HG03460 (cell line): ENCODE results near the gene TXNL4B.

Experiments
- ATAC-seq: cut with Tn5 transposase; IDR thresholded peaks from one replicate; pipeline ENCODE4 v1.9.1; 2021; ENCODE audit not compliant: unreplicated experiment

TXNL4B gene

DNA sequence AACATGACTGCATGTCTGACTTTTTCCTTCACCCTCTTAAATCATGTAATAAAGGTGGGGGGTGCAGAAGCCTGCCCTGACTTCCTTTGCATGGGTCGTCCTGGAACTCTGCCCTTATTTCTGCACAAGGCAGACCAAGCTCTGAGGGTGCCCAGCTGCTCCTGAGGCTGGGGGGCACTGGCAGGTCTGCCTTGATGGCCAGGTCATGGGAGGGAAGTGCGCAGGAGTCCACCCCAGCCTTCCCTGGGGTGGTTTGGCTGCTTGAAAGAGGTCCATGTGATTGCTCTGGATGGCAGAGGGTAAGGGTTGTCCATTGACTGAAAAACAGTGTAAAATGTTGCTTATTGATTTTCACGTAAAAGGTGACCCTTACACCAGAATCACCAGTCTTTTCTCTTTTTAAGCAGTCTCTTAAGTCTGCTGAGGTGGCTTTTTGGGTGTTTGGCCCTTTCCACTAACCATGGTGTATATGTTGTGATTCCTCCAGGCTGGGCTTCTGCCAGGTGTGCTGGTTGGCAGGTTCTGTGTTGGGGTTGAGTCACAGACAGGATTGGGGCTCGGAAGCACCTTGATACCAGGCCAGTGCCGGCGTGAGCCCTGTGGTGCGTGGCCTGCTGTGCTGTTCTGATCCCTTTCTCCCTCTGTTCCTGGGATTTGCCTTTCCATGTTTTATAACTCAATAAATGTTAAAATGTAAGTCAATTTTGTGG lies 19.6 kb upstream of the TXNL4B start:
- no peak for ATAC-seq

DNA sequence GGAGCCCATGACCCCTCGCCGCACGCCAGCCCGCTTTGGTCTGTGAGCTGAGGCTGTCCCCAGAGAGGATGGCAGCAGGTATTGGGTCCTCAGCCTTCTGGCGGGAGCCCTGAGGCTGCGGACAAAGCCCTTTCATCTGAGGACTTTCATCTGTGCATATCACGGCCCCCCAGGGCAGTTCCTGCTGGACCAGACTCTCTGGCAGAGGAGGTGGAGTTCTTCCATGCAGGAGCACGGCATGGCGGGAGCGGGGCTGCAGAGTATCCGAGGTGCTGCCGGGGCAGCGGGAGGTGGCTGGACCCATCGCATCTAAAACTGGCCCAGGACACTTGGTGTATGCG lies 19.0 kb upstream of the TXNL4B start:
- no peak for ATAC-seq

DNA sequence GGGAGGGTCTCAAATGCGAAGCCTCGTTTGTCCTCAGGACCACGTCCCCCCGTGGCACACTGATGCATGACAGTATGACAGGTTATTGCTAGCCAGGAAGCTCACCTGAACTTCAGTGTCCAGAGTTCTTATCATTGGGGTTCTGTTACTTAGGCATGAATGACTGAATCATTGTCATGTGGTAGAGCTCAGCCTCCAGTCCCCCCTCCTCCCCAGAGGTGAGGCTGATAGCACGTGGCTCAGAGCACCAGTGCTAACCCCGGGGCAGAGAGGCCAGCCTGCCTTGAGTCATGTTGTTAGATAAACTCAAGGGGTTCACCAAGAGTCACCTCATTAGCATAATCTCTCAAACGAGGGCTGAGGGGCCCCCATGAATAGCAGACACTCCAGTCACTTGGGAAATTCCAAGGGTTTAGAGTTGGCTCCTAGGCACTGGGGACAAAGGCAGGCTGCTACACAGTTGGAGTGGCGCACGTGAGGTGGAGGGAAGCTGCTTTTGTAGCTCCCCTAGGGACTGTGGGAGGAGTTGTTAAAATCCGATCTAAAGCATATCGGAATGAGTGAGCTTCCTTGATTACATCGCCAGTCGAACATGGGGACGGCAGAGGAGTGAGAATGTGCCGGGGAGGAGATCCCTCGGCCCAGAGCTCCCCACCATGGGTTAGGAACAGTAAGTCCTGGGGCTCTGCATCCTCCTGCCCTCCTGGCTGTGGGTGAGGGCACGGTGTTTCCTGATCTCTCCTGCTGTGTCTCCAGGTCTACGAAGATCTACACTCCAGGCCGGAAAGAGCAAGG lies 18.4 kb upstream of the TXNL4B start:
- ATAC-seq: no peak

DNA sequence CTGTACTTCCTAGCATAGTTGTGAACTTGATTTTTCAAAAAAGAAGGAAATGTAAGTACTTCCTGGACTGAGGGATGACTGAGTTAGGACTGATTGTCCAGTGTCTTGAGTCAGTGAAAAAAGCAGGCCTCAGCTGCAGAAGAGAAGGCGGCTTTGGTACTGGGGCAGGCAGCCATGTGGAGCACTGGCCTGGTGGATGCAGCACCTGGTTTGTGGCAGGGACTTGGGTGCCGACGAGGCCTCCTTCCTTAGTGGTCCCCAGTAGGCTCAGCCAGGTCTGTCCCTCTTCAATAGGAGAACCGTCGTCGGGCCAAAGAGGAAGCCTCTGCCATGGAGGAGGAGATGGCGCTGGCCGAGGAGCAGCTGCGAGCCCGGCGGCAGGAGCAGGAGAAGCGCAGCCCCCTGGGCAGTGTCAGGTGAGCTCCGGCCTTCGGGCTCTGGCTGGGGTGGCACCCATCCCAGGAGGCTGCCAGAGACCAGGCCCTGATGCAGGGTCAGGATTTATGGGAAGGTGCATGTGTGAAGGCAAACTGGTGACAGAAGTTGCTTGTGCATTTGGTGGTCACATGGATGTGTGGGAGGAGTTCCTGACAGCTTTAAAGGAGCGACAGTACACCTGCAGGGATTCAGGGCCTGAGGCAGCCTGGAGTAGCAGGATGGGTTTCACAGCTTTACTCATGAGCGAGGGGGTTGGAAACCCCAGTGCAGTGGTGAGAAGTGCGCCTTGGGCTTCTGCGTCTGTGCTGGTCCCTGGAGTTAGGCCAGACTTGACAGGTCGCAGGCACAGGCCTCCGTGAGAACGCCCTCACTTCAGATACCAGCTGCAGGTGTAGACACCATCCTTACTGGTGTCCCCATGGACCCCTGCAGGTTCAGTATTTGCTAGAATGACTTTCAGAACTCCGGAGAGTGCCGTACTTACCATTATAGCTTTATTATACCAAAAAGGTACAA lies 17.5 kb upstream of the TXNL4B start:
- no peak for ATAC-seq

DNA sequence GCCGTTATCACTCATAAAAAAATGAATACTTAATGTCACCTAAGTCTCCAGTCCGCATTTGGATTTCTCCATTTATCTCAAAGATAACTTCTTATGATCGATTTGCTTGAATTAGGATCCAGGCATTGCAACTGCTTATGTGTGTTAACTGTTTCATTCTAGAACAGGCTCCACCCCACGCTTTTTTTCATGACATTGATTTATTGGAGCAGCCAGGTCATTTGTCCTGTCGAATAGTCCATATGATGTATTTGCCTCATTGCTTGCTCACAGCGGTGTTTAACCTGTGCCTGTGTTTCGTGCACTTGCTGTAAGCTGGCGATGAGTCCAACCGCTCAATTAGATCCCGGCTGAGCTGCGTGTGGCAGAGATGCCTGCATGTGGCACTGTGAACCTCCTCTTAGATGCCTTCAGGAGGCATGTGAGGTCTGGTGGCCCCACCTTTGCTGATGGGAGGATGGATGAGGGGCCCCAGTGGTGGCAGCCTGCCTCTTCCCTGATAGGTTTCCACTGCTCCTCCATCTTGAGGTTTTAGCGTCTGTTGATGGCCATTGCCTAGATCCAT lies 16.6 kb upstream of the TXNL4B start:
- no peak for ATAC-seq

DNA sequence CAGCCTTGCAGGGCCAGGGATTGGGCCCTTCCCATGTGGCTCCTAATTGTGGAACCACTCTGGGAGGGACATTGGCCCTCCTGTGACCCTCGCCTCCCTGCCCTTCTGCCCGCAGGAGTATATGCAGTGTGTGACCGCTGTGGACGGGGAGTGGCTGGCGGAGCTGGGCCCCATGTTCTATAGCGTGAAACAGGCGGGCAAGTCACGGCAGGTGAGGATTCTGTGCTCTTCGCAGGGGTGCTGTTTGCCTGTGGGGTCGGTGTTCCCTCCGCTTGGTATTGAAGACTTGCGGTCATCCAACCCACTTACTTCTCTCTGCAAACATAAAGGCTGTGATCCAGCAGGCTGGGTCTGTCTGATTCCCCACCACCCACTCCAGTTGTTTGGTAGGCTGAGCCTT lies 15.9 kb upstream of the TXNL4B start:
- no peak for ATAC-seq

DNA sequence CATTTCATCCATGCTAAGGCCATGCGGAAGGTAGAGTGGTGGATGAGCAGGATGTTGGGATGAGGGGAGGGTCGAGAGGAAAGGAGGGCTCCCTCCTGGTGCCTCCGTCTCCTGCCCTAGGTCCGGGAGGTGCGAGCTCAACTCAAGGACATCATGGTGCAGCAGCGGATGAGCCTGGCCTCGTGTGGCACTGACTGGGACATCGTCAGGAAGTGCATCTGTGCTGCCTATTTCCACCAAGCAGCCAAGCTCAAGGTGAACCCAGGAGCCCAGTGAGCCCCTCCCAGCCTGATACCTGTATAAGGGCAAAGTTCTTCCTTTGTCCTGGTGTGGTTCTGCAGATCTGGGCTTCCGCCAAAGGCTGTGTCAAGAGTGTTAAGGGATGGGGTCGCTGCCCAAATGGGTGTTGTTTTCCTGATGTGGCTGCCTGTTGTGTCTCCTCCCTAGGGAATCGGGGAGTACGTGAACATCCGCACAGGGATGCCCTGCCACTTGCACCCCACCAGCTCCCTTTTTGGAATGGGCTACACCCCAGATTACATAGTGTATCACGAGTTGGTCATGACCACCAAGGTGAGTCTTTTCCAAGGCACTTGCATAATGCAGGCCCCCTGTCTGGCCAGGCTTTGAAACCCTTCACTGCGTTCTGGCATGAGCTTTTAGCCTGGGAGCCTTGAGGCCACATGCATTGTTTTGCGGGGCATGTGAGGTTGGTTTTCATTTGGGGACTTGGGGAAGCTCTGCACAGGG lies 15.1 kb upstream of the TXNL4B start:
- no peak for ATAC-seq

DNA sequence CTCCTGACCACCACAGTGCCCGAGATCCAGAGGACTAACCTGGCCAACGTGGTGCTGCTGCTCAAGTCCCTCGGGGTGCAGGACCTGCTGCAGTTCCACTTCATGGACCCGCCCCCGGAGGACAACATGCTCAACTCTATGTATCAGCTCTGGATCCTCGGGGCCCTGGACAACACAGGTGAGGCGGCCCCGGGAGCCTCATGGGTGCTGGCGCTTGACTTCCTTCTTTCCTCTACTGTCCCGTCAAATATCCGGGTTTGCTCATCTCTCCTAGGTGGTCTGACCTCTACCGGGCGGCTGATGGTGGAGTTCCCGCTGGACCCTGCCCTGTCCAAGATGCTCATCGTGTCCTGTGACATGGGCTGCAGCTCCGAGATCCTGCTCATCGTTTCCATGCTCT lies 14.0 kb upstream of the TXNL4B start:
- no peak for ATAC-seq

DNA sequence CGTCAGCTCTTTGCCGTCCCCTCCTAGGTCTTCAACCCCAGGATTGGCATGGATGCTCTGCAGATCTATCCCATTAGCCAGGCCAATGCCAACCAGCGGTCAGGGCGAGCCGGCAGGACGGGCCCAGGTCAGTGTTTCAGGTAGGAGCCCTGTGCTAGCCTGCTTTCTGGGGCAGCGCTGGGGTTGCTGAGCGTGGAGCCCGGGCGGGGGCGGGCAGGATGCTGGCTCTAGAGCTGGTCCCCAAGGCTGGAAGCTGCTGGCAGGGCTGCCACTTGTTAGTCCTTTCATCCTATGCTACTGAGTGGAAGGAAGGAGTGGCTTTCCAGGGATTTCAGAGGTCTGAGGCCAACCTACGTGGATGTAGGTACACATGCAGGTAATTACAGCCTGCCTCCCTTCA lies 12.6 kb upstream of the TXNL4B start:
- no peak for ATAC-seq

DNA sequence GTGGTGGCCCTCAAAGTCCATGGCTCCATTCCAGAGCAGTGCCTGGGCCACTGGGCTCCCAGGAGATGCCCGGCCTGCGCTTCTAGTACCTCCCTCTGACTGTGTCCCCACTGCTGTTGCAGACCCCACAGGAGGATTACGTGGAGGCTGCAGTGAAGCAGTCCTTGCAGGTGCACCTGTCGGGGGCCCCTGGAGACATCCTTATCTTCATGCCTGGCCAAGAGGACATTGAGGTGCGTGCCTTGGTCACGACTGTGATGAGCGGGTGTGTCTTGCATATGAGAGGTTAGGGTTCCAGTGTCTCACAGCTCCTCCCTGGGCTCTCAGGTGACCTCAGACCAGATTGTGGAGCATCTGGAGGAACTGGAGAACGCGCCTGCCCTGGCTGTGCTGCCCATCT lies 11.5 kb upstream of the TXNL4B start:
- ATAC-seq: no peak

DNA sequence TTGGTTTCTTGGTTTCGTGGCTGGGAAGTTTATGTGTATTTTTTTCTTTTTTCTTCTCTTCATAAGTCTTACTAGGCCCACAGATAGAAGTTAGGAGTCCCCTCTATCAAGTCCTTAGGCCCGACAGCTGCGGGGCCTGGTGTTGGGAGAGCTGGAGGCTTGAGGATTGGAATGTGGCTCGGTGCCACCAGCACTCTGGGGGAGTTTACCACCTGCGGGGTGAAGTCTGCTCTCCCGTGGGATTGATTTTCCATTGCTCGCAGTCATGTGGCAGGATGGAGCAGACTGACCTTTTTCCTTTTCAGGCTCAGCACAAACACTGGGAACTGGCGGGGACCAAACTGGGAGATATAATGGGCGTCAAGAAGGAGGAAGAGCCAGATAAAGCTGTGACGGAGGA lies 7.8 kb upstream of the TXNL4B start:
- no peak for ATAC-seq

DNA sequence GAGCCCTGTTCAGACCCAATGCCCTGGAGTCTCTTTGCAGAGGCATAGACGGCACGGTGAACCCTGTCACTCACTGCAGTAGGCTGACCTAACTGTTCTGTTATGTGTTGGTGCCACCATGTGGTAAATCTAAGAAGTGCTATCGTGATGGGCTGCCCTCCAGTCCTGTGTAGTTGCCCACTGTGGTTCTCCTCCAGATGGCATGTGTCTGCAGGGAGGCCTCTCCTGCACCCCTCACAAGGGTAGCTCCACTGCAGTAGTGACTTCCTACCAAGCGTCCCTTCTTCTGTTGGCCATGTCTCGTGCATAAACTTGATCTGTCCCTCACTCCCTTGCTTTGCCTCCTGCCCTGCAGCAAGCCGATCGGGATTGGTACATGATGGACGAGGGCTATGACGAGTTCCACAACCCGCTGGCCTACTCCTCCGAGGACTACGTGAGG lies 6.0 kb upstream of the TXNL4B start:
- ATAC-seq: no peak

DNA sequence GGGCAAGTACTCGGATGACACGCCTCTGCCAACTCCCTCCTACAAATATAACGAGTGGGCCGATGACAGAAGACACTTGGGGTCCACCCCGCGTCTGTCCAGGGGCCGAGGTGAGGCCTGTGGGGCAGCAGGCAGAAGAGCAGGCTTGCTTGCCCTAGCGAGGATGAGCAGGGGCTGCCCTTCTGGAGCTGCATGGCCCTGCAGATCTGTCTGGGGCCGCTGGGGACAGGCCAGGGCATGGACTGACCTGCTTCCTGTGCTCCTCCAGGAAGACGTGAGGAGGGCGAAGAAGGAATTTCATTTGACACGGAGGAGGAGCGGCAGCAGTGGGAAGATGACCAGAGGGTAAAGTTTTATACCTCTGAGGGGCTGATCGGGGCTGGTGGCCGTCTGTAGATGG lies 5.5 kb upstream of the TXNL4B start:
- ATAC-seq: no peak

DNA sequence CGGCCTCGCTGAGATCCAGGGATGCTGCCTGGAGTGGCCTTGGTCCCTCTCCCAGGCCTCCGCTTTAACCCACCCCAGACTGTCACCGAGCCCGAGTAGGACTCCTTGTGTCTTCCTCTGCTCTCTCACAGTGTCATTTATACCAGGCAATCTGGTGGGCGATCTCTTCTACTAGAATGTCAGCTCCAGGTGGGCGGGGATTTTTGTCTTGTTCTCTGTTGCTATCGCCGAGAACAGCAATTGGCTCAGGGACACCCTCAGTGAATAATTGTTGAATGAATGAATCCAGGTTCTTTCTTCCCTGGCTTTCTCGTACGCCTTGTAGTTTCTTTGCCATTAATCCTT lies 818 bp upstream of the TXNL4B start:
- no peak for ATAC-seq

DNA sequence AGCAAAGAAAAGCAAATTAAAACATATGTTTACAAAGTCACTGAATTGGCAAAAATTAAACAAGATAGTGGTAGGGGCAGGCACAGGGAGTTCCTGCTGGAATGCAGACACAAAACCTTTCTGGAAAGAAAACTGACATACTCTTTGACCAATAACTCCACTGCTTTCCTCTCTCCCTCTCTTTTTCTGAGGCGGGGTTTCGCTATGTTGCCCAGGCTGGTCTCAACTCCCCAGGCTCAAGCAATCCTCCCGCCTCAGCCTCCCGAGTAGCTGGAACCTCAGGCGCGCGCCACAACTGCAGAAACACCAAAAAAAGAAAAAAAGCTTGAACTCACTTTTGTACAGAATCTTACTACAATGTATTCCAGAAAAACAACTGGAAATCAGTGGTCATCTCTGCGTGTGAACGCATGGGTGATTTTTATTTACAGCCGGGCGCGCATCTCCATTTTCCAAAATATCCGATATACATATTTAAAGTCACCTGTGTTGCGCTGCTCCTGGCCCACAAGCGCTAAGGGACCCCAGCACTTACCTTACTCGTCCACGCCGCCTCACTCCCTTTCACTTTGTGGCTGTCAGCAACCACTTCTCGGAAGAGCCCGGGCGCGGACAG lies 480 bp downstream of the TXNL4B start:
- ATAC-seq: no peak

DNA sequence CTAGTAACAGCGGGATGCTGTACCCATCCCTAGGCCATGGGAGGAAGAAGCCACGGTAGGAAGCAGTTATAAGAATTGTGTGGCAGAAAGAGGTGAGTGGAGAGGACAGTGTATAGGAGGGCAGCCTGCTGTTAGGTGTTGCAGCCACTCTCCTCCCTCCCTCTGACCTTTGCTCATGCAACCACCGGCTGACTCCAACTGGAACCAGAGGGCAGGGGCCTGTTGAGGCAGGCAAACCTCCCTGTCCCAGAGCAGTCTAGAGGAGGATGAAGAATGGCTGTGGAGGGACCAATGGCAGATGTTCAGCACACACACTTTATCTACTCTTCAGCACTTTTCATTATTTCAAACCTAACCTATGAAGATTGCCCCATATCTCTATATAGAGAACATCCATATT lies 2.2 kb downstream of the TXNL4B start:
- no peak for ATAC-seq

DNA sequence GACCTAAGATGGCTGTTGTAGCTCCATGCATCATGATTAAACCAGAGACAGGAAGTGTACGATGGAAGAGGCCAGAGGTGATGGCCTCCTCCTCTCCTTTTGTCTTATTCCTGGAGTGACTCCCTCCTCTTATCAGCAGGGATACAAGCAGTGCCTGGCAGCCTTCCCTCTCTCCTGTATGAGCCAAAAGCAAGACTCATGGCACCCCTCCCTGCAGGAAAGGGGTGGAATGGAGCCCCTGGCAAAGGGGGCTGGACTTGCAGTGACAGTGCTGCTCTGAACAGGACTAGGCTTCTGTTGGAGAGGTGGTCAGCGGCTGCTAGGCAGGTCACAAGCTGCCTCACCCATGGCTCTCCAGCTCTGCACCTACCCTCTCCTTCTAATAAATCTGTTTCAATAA lies 8.4 kb downstream of the TXNL4B start:
- no peak for ATAC-seq

DNA sequence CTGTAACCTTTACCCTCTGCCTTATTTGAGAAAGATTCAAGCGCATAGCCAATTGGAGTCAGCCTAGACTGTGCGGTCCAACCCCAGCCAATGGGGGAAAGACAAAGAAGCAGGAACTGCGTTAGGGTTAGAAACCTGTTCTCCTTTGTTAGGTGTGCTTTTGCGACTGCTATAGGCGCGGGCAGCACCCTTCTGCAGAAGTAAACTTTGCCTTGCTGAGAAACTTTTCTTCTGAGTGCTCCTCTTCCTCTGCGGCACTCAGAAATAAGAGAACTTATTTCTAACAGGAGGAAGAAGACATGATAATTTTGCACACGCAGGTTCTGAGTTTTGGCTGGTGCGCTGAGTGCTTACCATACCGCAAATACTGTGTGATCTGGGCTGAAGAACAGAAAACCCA lies 9.0 kb downstream of the TXNL4B start:
- ATAC-seq: no peak

DNA sequence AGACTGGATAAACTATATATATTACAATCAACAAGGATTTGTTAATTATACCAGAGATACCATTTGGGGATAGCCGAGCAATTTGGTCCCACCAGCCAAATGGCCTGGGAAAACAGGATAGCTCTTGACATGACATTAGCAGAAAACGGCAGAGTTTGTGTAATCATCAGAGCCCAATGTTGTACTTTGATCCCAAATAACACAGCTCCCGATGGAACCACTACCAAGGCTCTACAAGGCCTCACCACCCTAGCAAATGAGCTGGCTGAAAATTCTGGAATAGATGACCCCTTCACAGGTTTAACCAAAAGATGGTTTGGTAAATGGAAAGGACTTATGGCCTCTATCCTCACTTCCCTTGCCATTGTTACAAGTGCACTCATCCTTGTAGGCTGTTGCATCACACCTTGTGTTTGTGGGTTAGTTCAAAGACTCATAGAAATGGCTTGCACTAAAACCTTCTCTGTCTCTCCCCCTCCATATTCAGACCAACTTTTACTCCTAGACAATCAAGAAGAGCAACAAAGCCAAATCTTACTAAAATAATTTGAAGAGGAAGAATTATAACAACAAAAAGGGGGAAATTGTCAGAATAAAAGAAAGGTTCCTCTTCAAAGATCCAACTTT lies 9.5 kb downstream of the TXNL4B start:
- ATAC-seq: no peak
